Right lobe of liver (tissue), 6 donors: Measurements from ENCODE around the gene FAM120C. TPM values are rescaled to one million over a fixed set of nuclear protein-coding genes. Genes with fewer than 3 reads are reported as not detected.
A peak's percentile ranks its signal among the peaks of the same experiment; 100 is the strongest.

Experiments
- ATAC-seq, 4 donors: fragments of 200-7000 bp; cut with Tn5 transposase; one replicate each; pipeline ENCODE4 v1.9.1; 2020; ENCODE audit warnings: mild to moderate bottlenecking in 4 of 4, moderate library complexity in 4 of 4
- DNase-seq, 3 donors: peaks; one replicate each; pipeline ENCODE4 v3.0.0-alpha.2; 2020
- H3K27ac ChIP-seq, 3 donors: fragments of 200-600 bp; one replicate each; pipeline ENCODE4 v1.8.0; 2022
- H3K27me3 ChIP-seq, 2 donors: fragments of 200-600 bp; one replicate each; pipeline ENCODE4 v1.8.0; 2022
- H3K36me3 ChIP-seq, 4 donors: fragments of 200-600 bp; sonication (generic) in 1 of 4; one replicate each; pipeline versions ENCODE4 v1.5.1 to v1.8.0; 2017 to 2022; ENCODE audit warnings: control low read depth in 1 of 4
- H3K4me1 ChIP-seq, 4 donors: fragments of 200-600 bp; sonication (generic) in 1 of 4; one replicate each; pipeline versions ENCODE4 v1.5.1 to v1.8.0; 2017 to 2022; ENCODE audit warnings: control low read depth in 1 of 4
- H3K4me3 ChIP-seq, 3 donors: fragments of 200-600 bp; one replicate each; pipeline ENCODE4 v1.8.0; 2022
- H3K9me3 ChIP-seq, 4 donors: fragments of 200-600 bp; sonication (generic) in 1 of 4; one replicate each; pipeline versions ENCODE4 v1.5.1 to v1.8.0; 2017 to 2022; ENCODE audit warnings: control low read depth in 1 of 4
- POLR2A ChIP-seq: fragments of 450-650 bp; IDR thresholded peaks from one replicate; pipeline ENCODE4 v1.6.1; 2017; ENCODE audit warnings: antibody characterized with exemption, mild to moderate bottlenecking
- WGBS: methylation state at CpG from one replicate; pipeline ENCODE4 v1.1.6; 2018; ENCODE audit warnings: low coverage, low lambda C conversion rate; ENCODE audit not compliant: insufficient coverage; ENCODE audit errors: missing lambda C conversion rate; 5-methylcytosine and 5-hydroxymethylcytosine counted together
- intact Hi-C, 2 donors: fragments of 100-400 bp; cut with DNase I; formaldehyde crosslinking; loops; one replicate each; pipeline versions ENCODE4 v1.11.2 to v1.14.1; 2022
- total RNA-seq, 6 experiments: library from RNA; depleted of rRNA in 2 of 6; stranded (reverse); fragments of >200 nt in 2 of 6; fragmentation: NEBNext Ultra II Directional in 3 of 6; extraction: Animal tissue kit (Norgen Biotek cat#: 25700) in 3 of 6; gene quantifications; one replicate each; pipeline versions ENCODE4 v1.1.0 to v1.2.4, GENCODE V29; 2016 to 2023
- TF ChIP-seq, protein P1 (sequence below), 4 donors: fragments of 200-600 bp in 3 of 4; fragments of 450-650 bp in 1 of 4; IDR thresholded peaks; one replicate each; pipeline versions ENCODE4 v1.5.1 to v1.8.0; 2016 to 2022; ENCODE audit warnings: antibody characterized with exemption in 4 of 4, mild to moderate bottlenecking in 2 of 4
- donor health status: DM: no; HTN: yes; CAD: no.
- donor health status: DM: no; HTN: no; CAD: no.
- donor health status: DM: no; HTN: no; CAD: no.
- donor health status: DM: no; HTN: yes; CAD: no.
- donor health status: DM: no; HTN: yes; CAD: no.

FAM120C gene
- total RNA-seq, 6 experiments from 2014 or later, result 2.9 to 5.0 (median 4.3) TPM

DNA sequence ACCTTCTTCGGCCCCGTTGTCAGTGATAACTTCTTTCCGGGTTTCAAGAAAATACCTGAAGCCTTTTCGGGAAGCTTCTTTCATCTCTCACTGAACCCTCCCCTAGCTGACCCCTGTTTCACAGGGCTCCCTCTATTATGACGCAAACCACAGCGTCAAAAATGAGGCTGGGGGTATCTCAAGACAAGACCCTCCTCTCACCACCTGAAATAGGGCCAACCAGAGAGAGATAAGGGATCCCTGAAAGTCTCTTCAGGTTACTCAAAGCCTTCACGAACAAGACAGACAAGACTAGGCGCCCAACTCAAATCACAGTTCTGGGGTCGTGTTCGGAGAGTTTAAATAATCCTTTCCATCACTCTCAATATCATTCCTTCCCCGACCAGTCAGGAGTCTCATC is 140.0 kb downstream of the FAM120C start:
- H3K9me3 ChIP-seq, result no peaks in the 10 kb centered on the region
- 25% methylated on average over 8 of the region's 11 CpGs for whole genome bisulfite sequencing
- intact Hi-C loops, result no loop called here
- H3K27ac ChIP-seq, result peak overlapping the region; percentile 88 to 93 (median 90)
- peak overlapping the region; percentile 65 to 71 (median 67) for H3K4me3 ChIP-seq
- H3K4me1 ChIP-seq, result peaks cover 0 to 25% (median 0%) of the 10 kb centered on the region in 4 donors
- no peak for TF ChIP-seq POLR2A
- TF ChIP-seq, protein P1, sequence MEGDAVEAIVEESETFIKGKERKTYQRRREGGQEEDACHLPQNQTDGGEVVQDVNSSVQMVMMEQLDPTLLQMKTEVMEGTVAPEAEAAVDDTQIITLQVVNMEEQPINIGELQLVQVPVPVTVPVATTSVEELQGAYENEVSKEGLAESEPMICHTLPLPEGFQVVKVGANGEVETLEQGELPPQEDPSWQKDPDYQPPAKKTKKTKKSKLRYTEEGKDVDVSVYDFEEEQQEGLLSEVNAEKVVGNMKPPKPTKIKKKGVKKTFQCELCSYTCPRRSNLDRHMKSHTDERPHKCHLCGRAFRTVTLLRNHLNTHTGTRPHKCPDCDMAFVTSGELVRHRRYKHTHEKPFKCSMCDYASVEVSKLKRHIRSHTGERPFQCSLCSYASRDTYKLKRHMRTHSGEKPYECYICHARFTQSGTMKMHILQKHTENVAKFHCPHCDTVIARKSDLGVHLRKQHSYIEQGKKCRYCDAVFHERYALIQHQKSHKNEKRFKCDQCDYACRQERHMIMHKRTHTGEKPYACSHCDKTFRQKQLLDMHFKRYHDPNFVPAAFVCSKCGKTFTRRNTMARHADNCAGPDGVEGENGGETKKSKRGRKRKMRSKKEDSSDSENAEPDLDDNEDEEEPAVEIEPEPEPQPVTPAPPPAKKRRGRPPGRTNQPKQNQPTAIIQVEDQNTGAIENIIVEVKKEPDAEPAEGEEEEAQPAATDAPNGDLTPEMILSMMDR (IDR thresholded peaks at IDR 0.05), result no peak
- peaks cover 0 to 4% (median 0%) of the 10 kb centered on the region in 4 donors for H3K36me3 ChIP-seq
- ATAC-seq (no peak), DNase-seq (no peak)
- H3K27me3 ChIP-seq, result no peaks in the 10 kb centered on the region

DNA sequence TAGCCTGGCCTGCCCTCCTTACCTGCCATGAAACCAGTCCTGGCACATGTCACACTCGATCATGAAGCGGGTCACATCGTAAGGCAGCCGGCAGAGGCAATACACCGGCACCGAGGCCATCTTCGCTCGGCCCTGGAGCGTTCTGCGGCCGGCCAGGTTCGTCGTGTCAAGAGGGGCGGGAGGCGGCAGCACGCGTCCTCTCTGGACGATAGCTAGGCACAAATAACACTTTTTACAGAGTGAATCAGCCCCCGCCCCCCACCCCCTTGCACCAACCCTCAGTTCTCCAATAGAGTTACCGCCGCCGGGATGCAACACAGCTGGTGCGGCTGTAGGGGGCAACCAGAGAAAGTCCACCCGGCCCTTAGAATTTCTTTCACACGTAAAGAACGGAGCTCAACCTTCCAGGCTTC is 140.4 kb downstream of the FAM120C start:
- H3K4me3 ChIP-seq, result peak overlapping the region; percentile 65 to 71 (median 67)
- WGBS, result 43% methylated on average over 20 of the region's 26 CpGs
- H3K27ac ChIP-seq, result peak overlapping the region in 1 of 3 donors; percentile 90
- ATAC-seq (peak; percentile 9 to 25 (median 10)), DNase-seq (peak; percentile 46 to 71 (median 53))
- peaks cover 0 to 25% (median 0%) of the 10 kb centered on the region in 4 donors for H3K4me1 ChIP-seq
- intact Hi-C loops, result no loop called here
- TF ChIP-seq, protein P1 (IDR thresholded peaks at IDR 0.05), result peak in 1 of 4 donors; percentile 9
- no peak for TF ChIP-seq POLR2A
- no peaks in the 10 kb centered on the region for H3K9me3 ChIP-seq
- H3K27me3 ChIP-seq, result no peaks in the 10 kb centered on the region
- peaks cover 0 to 4% (median 0%) of the 10 kb centered on the region in 4 donors for H3K36me3 ChIP-seq

DNA sequence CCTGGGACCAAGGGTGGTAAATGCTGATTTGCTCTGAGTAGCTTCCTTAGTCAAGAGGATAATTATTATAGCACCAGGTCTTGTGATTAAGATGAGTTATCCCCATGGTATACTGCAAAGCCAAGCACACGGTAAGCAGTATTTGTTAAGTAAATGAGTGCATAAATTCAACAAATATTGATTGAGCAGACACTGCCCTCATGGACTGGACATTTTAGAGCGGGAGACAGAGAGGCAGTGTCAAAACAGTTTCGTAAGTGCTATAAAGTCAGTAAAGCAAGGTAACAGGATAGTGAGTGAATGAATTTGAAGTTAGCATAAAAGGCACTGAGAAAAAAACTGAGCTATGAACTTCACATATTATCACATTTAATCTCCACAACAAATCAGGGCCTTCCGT is 152.7 kb downstream of the FAM120C start:
- Histone ChIP-seq H3K27ac (peak overlapping the region in 2 of 3 donors; percentile 28 to 62), H3K4me3 (no peak overlapping the region), H3K4me1 (peaks cover 0 to 34% (median 4%) of the 10 kb centered on the region in 4 donors), H3K27me3 (no peaks in the 10 kb centered on the region), H3K9me3 (no peaks in the 10 kb centered on the region), H3K36me3 (peaks cover 0 to 29% (median 0%) of the 10 kb centered on the region in 4 donors)
- intact Hi-C loops, result no loop called here
- DNase-seq (no peak), ATAC-seq (peak; percentile 68 to 80 (median 74))
- TF ChIP-seq, protein P1 (IDR thresholded peaks at IDR 0.05), result no peak
- TF ChIP-seq POLR2A, result no peak
- 48% methylated on average over 3 of the region's 4 CpGs for WGBS

DNA sequence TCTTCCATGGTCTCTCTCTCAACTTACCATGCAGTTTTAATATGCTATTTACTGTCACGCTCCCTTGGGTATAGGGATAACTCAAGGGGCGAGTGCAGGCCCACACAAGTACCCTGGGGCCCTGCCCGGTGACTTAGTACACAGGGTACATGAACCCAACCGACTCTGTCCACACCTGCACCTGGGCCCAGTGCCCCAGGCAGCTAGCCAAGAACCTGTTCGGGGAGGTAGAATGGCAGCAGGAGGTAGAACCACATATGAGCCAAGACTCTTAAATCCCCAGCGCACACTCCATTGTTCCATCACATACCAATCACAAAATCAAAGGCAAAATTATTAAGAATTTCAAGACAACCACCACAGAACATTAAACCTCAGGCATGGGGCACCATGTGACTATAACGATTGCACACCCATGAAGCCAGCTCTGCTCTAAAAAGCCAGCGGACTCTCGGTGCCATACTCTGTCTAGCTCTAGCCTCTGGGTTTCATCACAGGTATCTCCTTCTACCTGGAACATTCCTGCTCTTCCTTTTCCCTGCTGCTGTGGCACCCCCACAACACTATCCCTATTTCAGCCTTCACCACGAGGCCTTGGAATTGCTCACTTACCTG is 153.4 kb downstream of the FAM120C start:
- intact Hi-C loops, result no loop called here
- no peaks in the 10 kb centered on the region for H3K9me3 ChIP-seq
- ATAC-seq (peak; percentile 82 to 91 (median 88)), DNase-seq (peak; percentile 67 to 88 (median 87))
- H3K27me3 ChIP-seq, result no peaks in the 10 kb centered on the region
- no peak for TF ChIP-seq POLR2A
- TF ChIP-seq, protein P1 (IDR thresholded peaks at IDR 0.05), result no peak
- 47% methylated on average over 8 of the region's 10 CpGs for WGBS
- H3K36me3 ChIP-seq, result peaks cover 0 to 24% (median 0%) of the 10 kb centered on the region in 4 donors
- peak overlapping the region in 2 of 3 donors; percentile 28 to 62 for H3K27ac ChIP-seq
- no peak overlapping the region for H3K4me3 ChIP-seq
- H3K4me1 ChIP-seq, result peaks cover 0 to 37% (median 4%) of the 10 kb centered on the region in 4 donors
